C4-2B (cell line): ENCODE data around the gene CA10.

ENCODE experiments used
- H3K27ac ChIP-seq: fragments of 450-650 bp; 2 replicates; pipeline ENCODE4 v1.5.1; 2017
- CTCF ChIP-seq: fragments of 450-650 bp; conservative IDR thresholded peaks from 2 replicates; pipeline ENCODE4 v1.5.1; 2017; ENCODE audit warnings: mild to moderate bottlenecking
- ZFX ChIP-seq: fragments of 450-650 bp; IDR thresholded peaks from 2 replicates; pipeline ENCODE4 v1.6.1; 2017

CA10 gene

GRCh38 chr17:51935477-51935876 lies 223.0 kb downstream of the CA10 start:
- H3K27ac ChIP-seq = no peak overlapping the region
- no peak for TF ChIP-seq CTCF
- TF ChIP-seq ZFX = no peak

GRCh38 chr17:51933647-51934046 lies 224.9 kb downstream of the CA10 start:
- TF ChIP-seq ZFX (no peak), CTCF (no peak)
- no peak overlapping the region for H3K27ac ChIP-seq

- H3K27ac ChIP-seq = no peak overlapping the region
- TF ChIP-seq ZFX (no peak), CTCF (no peak)
These were observed 232.1 kb downstream of the CA10 start for GRCh38 chr17:51926448-51926847.

- TF ChIP-seq CTCF = no peak
- no peak for TF ChIP-seq ZFX
- no peak overlapping the region for H3K27ac ChIP-seq
These were observed 237.0 kb downstream of the CA10 start for GRCh38 chr17:51921500-51921899.

- TF ChIP-seq CTCF (no peak), ZFX (no peak)
- H3K27ac ChIP-seq = no peak overlapping the region
These were observed 243.9 kb downstream of the CA10 start for GRCh38 chr17:51914577-51914976.

GRCh38 chr17:51913491-51914205 lies 244.9 kb downstream of the CA10 start:
- no peak overlapping the region for H3K27ac ChIP-seq
- no peak for TF ChIP-seq CTCF
- TF ChIP-seq ZFX = no peak

- TF ChIP-seq CTCF (no peak), ZFX (no peak)
- no peak overlapping the region for H3K27ac ChIP-seq
These were observed 245.6 kb downstream of the CA10 start for GRCh38 chr17:51912939-51913338.
